ENCODE data around the gene ARID5B. TPM values are rescaled to one million over a fixed set of nuclear protein-coding genes. Genes with fewer than 3 reads are reported as not detected.

ARID5B gene
- total RNA-seq, 4 donors from 2014 or later, result 17.7 to 54.6 (median 34.8) TPM

GRCh38 chr10:62098278-62099121 lies 197.0 kb downstream of the ARID5B start:
- intact Hi-C loops (cut with DNase I; ENCODE audit: low total_unique reads) (loop anchor here (5.0 kb wide), 1 partner anchor 51 kb away; no protein-coding TSS in a partner anchor), in situ Hi-C loops (cut with MboI; ENCODE audit: low pct_ligation_motif_present in 1 of 4, low pct_unique_long_range_greater_than_20kb in 1 of 4, low sequenced_read_pairs in 3 of 4) (no loop called here)
- H3K4me3 ChIP-seq, result no peak overlapping the region
- TF ChIP-seq EP300 (IDR thresholded peaks at IDR 0.05; ENCODE audit: low read depth), result no peak
- no peak for TF ChIP-seq POLR2A (IDR thresholded peaks at IDR 0.05)
- TF ChIP-seq CTCF (IDR thresholded peaks at IDR 0.05), result no peak
- no peak for TF ChIP-seq POLR2AphosphoS5 (IDR thresholded peaks at IDR 0.05)
- no peak overlapping the region for H3K27ac ChIP-seq
- no peak for DNase-seq
- 77 to 81% methylated on average over 12 to 14 of the region's 14 CpGs for WGBS, 2 donors (ENCODE audit: low coverage in 1 of 2)
- peaks cover 19 to 35% (median 28%) of the 10 kb centered on the region in 4 donors for H3K4me1 ChIP-seq
- H3K27me3 ChIP-seq, result no peaks in the 10 kb centered on the region
- H3K36me3 ChIP-seq, result no peaks in the 10 kb centered on the region
- H3K9me3 ChIP-seq, result no peaks in the 10 kb centered on the region

- no peaks in the 10 kb centered on the region for H3K36me3 ChIP-seq
- intact Hi-C loops (cut with DNase I; ENCODE audit: low total_unique reads) (loop anchor here (5.0 kb wide), 1 partner anchor 52 kb away; no protein-coding TSS in a partner anchor), in situ Hi-C loops (cut with MboI; ENCODE audit: low pct_ligation_motif_present in 1 of 4, low pct_unique_long_range_greater_than_20kb in 1 of 4, low sequenced_read_pairs in 3 of 4) (no loop called here)
- H3K4me3 ChIP-seq, result no peak overlapping the region
- 93 to 100% methylated on average over 1 to 3 of the region's 3 CpGs for WGBS, 2 donors (ENCODE audit: low coverage in 1 of 2)
- H3K27ac ChIP-seq, result no peak overlapping the region
- H3K27me3 ChIP-seq, result no peaks in the 10 kb centered on the region
- H3K4me1 ChIP-seq, result peaks cover 14 to 27% (median 20%) of the 10 kb centered on the region in 4 donors
- no peak for DNase-seq
- TF ChIP-seq CTCF (IDR thresholded peaks at IDR 0.05), result no peak
- no peak for TF ChIP-seq EP300 (IDR thresholded peaks at IDR 0.05; ENCODE audit: low read depth)
- TF ChIP-seq POLR2A (IDR thresholded peaks at IDR 0.05), result no peak
- no peak for TF ChIP-seq POLR2AphosphoS5 (IDR thresholded peaks at IDR 0.05)
- no peaks in the 10 kb centered on the region for H3K9me3 ChIP-seq
Observed at GRCh38 chr10:62099299-62099698, 197.8 kb downstream of the ARID5B start.

DNA sequence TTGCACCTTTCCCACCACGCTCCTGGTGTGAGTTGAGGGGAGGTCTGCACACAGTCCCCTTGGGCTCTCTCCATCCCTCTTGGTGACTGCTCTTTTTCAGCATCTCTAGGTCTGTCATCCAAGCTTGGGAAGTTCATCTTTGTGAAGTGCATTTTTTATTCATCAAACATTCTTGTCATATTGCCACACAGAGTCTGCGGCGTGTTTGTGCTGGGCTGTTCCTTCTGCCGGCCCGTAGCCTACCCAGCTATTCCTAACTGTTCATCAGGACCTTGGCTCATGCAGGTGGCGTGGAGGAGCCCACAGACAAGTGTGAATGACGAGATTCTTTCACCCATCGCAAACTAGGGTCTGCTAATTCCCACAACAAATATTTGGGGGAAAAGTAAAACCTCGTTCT lies 202.4 kb downstream of the ARID5B start:
- in situ Hi-C loops (cut with MboI; ENCODE audit: low pct_ligation_motif_present in 1 of 4, low pct_unique_long_range_greater_than_20kb in 1 of 4, low sequenced_read_pairs in 3 of 4) (no loop called here), intact Hi-C loops (cut with DNase I; ENCODE audit: low total_unique reads) (no loop called here)
- DNase-seq, result no peak

More for the DNA sequence above, 202.4 kb downstream of the ARID5B start:
- Histone ChIP-seq H3K27me3 (no peaks in the 10 kb centered on the region), H3K4me1 (peaks cover 0 to under 1% (median 0%) of the 10 kb centered on the region in 4 donors), H3K27ac (no peak overlapping the region), H3K36me3 (no peaks in the 10 kb centered on the region), H3K4me3 (no peak overlapping the region), H3K9me3 (no peaks in the 10 kb centered on the region)
- WGBS, 2 donors (ENCODE audit: low coverage in 1 of 2), result 91 to 94% methylated on average over 9 of the region's 9 CpGs
- TF ChIP-seq POLR2AphosphoS5 (IDR thresholded peaks at IDR 0.05) (no peak), POLR2A (IDR thresholded peaks at IDR 0.05) (no peak), EP300 (IDR thresholded peaks at IDR 0.05; ENCODE audit: low read depth) (no peak), CTCF (IDR thresholded peaks at IDR 0.05) (no peak)

Data from transverse colon (tissue), 4 donors.